HG02610 (cell line): ENCODE data around the gene PMP22.
A peak's percentile ranks its signal among the peaks of the same experiment; 100 is the strongest.

Experiments used
- ATAC-seq: cut with Tn5 transposase; IDR thresholded peaks from one replicate; pipeline ENCODE4 v1.9.1; 2021; ENCODE audit warnings: mild to moderate bottlenecking, moderate library complexity; ENCODE audit not compliant: unreplicated experiment

PMP22 gene

DNA sequence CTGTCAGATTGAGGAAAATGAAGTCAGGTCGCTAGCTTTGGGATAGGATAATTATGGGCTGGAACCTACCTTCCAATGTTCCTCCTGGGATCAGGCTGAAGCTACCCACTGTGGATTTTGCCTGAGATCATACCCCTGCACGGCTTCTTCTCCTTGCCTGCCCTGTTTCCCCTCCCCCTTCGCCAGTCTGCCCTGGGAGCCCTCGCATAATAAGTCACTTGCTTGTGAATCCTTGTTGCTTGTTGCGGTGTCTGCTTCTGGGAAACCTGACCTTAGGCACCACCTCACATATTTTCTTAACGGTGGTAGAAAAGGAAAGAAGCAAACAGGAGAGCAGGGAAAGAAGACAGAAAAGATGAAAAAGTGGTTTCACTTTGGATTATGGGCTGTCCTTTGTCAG is 13.3 kb upstream of the PMP22 start:
- no peak for ATAC-seq

DNA sequence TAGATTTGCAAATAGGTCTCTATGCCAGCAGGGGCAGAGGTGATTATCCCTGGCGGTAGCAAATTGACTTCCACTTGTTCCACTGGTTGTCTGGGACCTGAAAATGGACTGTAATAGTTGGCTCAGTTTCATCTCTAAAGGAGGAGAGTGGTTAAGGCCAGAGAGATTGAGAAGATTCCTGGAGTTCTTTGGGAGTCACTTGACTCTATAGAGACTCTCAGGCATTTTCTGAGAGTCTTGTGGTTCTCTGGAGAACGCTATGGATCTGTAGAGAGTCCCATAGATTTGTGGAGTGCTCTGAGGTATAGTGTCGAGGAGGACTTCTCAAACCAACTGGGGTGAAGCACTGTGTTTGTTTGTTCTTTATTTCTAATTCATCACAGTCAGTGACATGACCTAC is 8.9 kb upstream of the PMP22 start:
- no peak for ATAC-seq

DNA sequence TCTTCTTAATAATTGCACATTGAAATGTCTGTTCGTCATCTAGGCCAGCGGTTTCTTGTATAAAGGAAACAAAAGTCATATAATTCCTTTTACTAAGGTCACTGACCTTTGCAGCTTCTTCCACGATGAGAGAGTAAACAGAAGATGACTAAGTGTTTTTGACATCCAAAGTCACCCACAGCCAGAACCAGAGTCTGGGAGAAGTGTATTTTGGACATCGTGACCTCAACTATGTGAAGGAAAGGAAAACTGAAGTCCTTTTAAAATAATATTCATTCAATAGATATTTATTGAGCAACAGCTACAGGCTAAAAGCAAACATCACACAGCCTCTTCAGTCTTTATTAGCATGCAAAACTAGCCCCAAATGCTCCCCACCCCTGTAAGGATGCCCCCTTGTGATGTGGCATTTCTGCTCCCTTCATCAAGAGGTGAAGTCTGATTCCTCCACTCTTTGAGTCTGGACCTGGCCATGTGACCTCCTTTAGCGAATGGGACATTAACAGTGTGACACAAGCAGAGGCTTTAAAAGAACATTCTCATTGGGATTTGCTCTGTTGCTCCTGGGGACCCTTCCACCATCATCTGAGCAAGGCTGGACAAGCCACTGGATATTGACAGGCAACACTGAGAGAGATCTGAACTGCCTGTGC is 8.1 kb upstream of the PMP22 start:
- no peak for ATAC-seq

DNA sequence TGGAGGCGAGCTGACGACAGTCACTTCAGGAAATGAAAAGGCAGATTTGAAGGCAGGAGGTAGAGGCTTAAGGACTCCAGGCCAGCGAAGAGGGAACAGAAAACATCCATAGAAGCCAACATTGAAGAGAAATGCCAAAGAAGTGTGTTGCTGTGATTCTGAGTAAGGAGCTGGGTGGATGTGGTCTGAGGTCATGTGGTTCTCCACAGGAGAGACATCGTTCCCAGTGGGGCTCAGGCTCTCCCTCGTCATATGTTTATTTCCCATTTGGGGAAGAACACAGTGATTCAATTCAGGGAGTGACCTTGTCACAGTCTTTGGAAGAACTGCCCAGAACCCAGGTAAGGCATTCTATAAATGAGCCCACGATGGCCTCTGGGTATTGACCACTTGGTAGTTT is 6.6 kb upstream of the PMP22 start:
- no peak for ATAC-seq

DNA sequence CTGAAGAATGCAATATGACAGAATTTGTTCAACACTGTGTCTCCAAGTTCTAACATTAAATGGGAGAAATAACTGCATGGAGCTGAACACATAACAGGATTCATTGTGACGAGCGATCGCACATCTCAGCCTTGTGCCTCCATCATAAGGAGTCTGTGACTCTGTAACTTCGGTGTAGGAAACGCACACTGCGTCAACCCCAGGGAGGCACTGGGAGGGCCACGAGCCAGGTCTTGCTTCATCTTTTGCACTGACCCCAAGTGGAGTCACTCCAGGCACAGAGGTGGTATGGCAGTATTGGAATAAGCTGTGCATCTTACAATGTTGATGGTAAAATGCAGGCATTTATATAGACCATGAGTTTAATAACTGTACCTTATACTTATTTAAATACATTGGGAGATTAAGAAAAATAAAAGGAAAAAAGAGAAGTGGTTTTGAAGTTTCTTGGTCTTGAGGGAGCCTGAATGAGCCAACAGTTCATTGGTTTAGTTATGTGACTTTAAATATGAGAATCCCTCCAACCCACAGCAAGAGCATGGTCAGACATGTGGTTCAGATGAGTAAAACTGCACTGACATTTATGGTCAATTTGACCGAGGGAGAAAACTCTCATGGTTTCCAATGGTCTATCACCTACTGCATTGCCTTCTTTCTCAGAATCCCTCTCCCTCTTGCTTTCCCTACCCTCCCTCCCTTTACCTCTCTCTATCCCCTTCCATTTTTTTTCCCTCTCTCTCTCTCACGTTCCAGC is 5.7 kb upstream of the PMP22 start:
- ATAC-seq, result peak; percentile 41

DNA sequence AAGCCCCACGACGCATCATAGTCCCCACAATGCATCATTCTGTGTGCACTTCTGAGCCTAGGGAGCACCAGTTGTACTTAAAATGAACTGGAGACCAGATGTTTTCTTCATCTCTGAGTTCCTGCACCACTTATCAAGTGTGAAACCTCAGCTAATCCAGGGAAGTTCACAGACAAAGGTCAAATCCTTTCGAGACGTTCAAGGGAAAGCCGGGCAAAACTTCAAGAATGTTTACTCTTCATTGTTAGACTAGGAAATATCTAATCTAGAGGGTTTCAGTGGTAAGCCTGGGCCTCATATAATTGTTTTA is 4.6 kb upstream of the PMP22 start:
- ATAC-seq, result no peak

DNA sequence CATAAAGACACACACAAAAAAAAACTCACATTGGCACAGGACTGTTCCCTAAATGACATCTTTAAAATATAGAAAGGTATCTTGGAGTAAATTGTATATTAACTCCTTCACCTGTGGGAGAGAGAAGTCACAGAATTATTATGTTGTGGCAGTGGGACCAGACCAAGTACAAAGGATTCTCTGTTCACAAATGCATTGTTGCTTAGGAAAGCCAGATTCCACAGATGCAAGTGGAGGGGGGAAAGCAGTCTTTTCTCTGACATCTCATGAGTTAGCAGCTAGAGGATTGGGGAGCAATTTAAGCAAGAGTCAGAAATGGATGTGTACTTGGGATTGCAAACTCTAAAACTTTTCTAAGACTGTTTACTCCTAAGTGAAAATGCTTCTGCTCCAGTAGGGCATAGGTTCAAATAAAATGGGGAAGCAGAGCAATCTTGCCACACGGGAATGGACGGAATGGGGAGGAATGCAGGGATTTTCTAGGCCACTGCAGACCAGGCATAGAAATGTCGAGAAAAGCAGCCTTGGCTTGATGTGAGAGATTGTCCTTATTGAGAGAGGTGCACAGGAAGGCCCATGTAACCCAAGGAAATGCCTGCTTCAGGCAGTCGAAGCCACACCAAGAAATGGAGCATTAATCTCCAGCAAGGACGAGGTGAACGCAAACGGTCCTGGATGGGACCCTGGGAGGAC is 4.1 kb upstream of the PMP22 start:
- no peak for ATAC-seq

DNA sequence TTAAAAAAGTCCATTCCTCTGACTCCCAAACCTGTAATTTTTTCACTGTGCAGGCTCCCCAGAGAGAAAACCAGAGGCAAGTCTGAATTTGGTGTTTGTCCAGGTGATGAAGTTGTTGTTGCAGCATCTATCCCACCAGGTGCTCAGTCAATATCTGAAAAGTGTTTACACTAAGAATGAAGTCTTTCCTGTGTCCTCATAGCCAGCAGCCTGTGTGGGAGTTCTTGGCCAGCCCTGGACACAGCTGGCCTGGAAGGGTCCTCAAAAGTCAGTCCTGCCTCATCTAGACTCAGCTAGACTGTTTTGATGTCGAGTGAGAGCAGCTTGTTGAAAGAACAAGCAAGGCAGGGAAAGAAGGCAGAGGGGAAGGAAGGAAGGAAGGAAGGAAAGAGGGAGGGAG is 3.3 kb upstream of the PMP22 start:
- no peak for ATAC-seq

DNA sequence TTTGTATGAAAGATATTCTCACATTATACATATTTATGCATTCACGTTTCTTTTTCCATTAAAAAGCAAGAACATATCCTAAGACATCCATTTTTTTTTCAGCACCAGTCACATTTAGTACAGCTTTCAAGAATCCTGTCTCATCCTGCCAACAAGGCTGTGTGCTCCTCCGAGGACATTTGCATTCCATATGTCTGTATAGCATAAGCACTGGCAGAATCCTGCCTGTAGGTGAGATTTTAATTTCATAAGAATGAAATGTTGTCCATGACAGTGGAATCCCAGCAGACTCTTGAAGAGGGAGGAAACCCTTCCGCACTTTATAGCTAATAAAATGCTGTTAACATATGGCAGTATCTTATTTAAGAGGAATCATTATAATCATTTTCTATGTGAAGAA is 2.9 kb upstream of the PMP22 start:
- no peak for ATAC-seq

DNA sequence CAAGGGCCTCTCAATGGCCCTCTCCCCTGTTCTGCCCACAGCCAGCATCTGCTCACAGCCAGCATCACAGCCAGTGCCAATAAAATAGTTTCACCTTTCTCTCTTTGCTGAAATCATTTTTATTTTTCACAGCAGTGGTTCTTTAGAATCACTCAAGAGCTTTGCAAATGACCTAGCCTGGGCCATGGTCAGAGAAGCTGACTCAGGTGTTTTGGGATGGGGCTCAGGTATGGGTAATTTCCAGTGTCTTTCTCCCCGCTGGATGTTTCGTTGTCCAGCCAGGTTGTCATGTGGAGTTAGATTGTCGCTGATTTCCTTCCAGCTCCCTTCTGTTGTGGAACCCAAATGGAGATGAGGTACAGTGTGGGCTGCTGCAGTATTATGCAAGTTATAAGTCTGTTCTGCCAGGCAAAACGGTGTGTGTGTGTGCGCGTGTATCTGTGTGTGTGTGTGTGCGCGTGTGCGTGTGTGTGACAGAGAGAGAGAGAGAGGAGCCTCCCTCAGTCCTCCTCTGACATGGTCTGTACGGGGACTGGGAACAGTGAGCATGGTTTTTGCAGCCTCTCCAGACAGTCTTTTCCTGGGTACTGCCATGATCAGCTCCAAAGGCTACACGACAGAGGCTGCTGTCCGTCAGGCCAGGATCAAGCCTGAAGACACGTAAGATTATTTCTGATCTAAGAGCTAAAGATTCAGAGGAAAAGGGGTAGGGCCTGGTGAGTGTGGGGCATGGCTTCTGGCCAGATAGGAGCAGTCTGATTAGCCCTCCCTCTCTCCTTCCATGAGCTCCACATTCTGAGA is 1.4 kb upstream of the PMP22 start:
- ATAC-seq, result no peak

DNA sequence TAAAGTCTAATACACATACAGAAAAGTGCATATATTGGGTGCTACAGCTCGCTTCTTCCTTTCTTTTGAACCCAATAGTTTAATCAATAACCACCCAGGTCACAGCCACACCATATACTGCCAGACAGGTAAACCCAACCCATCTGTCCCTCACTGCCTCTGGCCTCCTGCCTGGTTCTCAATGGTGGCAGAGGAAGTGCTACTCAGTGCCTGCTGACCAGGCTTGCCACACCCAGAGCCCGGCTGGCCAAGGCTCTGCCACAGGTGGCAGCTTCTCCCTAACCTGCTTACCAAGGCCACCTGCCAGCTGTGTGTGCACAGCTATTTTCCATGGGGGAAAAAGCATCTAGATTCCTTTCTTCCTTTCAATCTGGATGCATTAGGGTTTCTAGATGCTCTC is 584 bp downstream of the PMP22 start:
- no peak for ATAC-seq

DNA sequence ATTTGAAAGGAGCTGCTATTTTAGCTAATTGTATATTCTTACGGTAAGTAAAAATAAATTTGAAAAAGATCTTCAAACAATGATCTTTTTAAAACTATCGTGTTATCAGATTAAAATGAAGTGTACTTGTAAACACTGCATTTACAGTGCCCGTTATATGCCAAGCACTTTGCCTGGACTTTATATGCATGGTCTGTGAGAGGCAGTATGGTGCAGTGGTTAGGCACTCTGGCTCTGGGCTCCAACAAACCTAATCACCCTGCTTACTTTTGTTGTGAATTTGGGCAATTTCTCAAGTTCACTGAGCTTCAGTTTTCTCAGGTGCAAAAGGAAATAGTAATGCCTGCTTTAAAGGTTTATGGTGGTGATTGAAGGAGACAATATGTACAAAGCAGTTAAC is 1.4 kb downstream of the PMP22 start:
- no peak for ATAC-seq

DNA sequence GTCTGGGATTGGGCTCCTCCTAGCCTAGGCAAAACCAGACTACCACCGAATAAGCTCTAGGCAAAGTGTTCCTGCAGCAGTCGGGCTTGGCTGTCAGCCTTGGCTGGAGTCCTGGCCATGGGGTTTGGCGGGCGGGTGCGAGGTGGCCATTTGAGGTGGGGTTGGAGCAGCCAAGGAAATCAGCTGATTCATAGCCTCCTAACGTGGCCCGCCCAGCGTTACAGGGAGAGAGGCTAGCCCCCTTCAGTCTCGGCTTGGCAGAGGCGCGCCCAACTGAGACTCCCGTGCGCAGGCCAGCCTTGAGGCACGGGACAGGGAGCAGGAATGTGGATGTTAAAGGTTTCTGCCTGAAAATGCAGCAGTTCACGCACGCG is 1.9 kb downstream of the PMP22 start:
- no peak for ATAC-seq

DNA sequence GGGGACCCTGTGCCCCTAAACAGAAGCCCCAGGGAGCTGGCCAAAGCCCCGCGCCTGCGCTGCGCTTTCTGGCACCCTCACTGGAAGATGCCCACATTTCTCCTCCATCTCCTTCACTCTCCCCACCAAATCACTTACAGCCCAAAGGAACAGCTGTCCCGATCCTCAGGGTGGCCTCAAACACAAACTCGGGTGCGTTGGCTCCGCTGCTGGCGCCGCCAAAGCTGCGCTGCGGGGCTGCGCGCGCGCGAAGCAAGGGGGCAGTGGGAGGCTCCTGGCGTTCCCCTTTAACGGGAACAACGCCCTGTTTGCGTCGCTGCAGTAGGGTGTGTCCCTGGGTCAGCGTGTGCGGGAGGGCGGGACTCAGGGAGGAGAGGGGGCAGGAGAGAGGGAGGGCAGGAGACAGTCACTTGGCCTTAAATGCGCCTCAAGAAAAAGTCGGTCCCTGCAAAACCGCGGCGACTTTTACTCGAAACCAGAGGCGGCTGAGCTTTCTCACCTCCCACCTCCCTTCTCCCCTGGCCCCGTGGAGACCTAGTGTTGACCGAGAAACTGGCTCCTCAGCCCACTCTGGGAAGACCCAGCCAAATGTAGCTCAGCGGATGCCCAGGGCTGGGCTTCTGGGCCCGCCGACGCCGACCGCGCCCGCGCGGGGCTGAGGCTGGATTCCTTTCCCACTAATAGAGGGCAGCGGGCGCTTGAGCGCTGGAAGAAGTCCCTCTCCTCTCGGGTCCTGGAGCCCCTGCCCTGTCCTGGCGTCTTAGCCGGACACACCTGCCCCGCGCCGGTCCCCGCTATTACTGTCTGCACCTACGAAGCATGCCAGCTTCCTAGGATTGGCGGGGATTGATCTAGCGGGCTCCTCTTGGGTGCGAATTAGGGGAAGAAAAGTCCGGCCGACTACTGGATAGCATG is 2.6 kb downstream of the PMP22 start:
- ATAC-seq, result no peak

DNA sequence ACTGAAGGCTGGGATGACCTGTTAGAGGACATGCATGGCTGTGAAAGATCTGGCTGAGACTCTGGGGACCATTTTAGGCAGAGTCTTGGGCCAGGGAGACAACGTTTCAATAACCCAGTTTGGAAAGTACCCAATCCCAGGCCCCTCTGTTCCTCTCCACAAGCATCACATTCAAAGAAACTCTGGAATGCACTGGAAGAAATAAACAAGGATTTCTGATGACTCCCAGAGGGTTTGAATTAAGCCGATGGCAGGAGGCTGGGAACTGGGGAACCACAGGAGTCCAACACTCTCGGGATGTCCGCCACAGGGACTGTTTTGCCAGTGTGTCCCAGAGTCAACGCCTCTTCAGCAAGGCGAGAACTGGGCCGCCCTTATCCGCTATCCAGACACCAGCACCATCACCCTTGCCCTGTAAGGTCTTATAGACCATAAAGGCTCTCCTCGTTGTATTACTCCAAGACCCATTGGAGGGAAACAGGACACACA is 3.3 kb downstream of the PMP22 start:
- ATAC-seq, result no peak

DNA sequence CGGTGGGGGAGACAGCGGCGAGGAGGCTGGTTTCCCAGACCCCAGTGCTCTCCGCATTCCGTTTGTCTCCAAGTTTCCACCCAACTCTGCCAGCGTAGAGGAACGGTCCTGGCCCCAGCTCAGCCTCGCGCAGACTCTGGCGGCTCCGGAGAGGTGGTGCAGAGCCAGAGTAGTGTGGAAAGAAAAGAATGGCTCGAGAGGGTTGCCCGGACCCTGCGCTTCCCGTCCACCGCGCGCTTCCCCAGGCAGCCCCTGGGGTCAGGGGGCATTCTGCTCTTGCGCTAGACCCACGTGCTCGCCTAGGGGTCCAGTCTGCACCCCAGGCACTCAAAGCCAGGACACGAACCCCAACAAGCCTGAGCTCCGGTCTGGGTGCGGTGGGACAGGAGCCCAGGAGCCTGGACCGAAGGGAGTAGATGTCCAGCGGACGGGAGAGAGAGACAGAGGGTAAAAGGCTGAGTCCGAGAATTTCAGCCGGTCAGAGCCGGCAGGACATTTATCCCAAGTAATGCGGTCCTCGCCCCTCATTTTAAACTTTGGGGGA is 3.8 kb downstream of the PMP22 start:
- no peak for ATAC-seq

DNA sequence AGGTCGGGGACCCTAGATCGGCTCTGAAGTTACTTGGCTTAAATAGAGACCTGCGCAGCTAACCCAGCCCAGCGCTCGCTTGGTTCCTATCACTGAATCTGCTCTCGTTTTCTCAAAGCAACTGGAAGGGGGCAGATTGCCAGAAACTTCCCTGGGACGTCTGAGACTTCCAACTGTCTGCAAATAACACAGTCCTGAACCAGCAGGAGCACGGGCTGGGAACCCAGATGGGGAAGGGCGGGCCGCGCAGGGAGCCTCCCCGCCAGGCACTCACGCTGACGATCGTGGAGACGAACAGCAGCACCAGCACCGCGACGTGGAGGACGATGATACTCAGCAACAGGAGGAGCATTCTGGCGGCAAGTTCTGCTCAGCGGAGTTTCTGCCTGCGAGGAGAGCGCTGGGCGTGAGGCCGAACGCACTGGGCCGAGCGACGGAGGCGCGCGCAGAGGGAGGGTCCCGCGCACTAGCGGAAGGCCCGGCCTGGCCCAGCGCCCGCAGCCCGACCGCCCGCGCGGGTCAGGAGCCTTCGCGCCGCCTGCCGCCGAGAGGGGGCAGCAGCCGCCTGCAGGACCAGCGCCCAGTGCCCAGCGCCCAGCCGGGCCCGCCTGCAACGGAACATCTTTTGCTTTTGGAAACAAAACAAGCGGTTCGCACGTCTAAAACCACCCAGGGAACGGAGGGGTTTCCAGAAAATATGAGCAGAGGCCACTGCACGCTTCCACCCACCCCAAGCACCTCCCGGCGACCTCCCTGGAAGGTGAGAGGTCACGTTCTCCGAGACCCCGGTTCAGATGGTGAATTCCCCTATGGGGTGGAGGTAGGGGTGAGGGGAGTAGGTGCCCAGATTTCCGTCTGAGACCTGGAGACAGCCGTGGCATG is 4.5 kb downstream of the PMP22 start:
- no peak for ATAC-seq

DNA sequence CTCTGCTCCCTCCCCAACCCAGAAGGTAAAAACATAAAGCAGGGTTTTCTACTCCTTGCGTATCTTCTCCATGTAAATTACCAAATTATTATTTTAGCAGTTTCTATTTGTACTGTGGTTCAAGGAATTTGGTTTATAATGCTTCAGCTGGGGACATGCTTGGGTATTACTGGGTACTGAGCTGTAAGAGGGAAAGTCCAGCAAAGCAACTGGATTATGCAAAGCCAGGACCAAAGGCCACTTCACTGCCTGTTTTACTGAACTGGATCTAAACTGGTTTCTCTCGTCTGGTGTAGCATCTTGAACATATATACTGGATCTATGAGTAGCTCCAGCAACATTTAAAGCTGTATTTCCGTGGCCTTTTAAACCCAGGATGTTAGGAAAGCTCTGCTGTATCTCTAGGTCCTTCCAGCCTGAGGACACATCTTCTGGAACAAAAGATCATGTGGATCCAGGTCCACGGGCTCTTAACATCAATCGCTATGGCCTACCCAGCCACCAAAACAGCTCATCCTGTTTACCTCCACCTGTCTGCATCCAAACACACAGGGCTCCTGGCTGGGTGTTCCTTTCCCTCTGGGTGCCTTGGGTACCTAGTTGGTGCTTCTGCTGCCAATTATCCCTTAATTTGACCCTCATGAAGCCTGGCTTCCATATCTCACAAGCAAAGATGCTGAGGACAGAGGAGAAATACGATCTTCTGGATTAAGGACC is 7.2 kb downstream of the PMP22 start:
- ATAC-seq, result no peak
